HepG2 (cell line): ENCODE results near the gene ZNF644. TPM values are rescaled to one million over a fixed set of nuclear protein-coding genes. Genes with fewer than 3 reads are reported as not detected.

Source experiments
- CEBPG ChIP-seq: IDR thresholded peaks from 2 replicates; pipeline ENCODE4 v1.6.1; 2016
- CSRNP2 ChIP-seq: sonication (generic); formaldehyde crosslinking; conservative IDR thresholded peaks from 2 replicates; pipeline ENCODE4 v1.8.0; 2022; ENCODE audit warnings: low read depth, missing genetic modification reagents
- ETV6 ChIP-seq: sonication (generic); formaldehyde crosslinking; conservative IDR thresholded peaks from 2 replicates; pipeline ENCODE4 v1.4.0; 2020; ENCODE audit warnings: missing genetic modification reagents
- HOXA3 ChIP-seq: sonication (generic); formaldehyde crosslinking; IDR thresholded peaks from 2 replicates; pipeline ENCODE4 v1.5.0; 2020; ENCODE audit warnings: missing genetic modification reagents
- HOXA7 ChIP-seq: sonication (generic); formaldehyde crosslinking; IDR thresholded peaks from 2 replicates; pipeline ENCODE4 v1.8.1; 2022; ENCODE audit warnings: mild to moderate bottlenecking, missing genetic modification reagents, moderate library complexity
- MZF1 ChIP-seq: sonication (generic); formaldehyde crosslinking; IDR thresholded peaks from 2 replicates; pipeline ENCODE4 v1.8.1; 2023; ENCODE audit warnings: mild to moderate bottlenecking, missing genetic modification reagents, borderline replicate concordance
- SKI ChIP-seq: fragments of 450-650 bp; IDR thresholded peaks from one replicate; pipeline ENCODE4 v1.6.1; 2018; ENCODE audit warnings: mild to moderate bottlenecking; ENCODE audit not compliant: partially characterized antibody
- SMAD1 ChIP-seq: sonication (generic); formaldehyde crosslinking; IDR thresholded peaks from 2 replicates; pipeline ENCODE4 v1.4.0; 2020; ENCODE audit warnings: missing genetic modification reagents, low read depth, mild to moderate bottlenecking, borderline replicate concordance
- THRA ChIP-seq: sonication (generic); formaldehyde crosslinking; IDR thresholded peaks from 2 replicates; pipeline ENCODE4 v1.4.0; 2020; ENCODE audit warnings: missing genetic modification reagents, borderline replicate concordance
- U2AF1 ChIP-seq: fragments of 200-400 bp; formaldehyde crosslinking; optimal IDR thresholded peaks from 2 replicates; pipeline ENCODE3; 2017; ENCODE audit warnings: mild to moderate bottlenecking, low read depth, low read length
- XBP1 ChIP-seq: sonication (generic); formaldehyde crosslinking; IDR thresholded peaks from 2 replicates; pipeline ENCODE4 v1.5.0; 2020; ENCODE audit warnings: missing genetic modification reagents
- ZFP37 ChIP-seq: sonication (generic); formaldehyde crosslinking; IDR thresholded peaks from 2 replicates; pipeline ENCODE4 v1.4.0; 2020; ENCODE audit warnings: missing genetic modification reagents, borderline replicate concordance
- ZFP90 ChIP-seq: sonication (generic); formaldehyde crosslinking; IDR thresholded peaks from 2 replicates; pipeline ENCODE4 v1.8.0; 2022; ENCODE audit warnings: missing genetic modification reagents, mild to moderate bottlenecking, inconsistent platforms, borderline replicate concordance
- ZNF224 ChIP-seq: sonication (generic); formaldehyde crosslinking; IDR thresholded peaks from 2 replicates; pipeline ENCODE4 v1.5.0; 2020; ENCODE audit warnings: mild to moderate bottlenecking, missing genetic modification reagents
- ZNF34 ChIP-seq: sonication (generic); formaldehyde crosslinking; IDR thresholded peaks from 2 replicates; pipeline ENCODE4 v1.4.0; 2020; ENCODE audit warnings: mild to moderate bottlenecking, missing genetic modification reagents, borderline replicate concordance
- ZNF430 ChIP-seq: sonication (generic); formaldehyde crosslinking; IDR thresholded peaks from 2 replicates; pipeline ENCODE4 v1.9.0; 2021; ENCODE audit warnings: mild to moderate bottlenecking, missing genetic modification reagents
- ZNF460 ChIP-seq: sonication (generic); formaldehyde crosslinking; IDR thresholded peaks from 2 replicates; pipeline ENCODE4 v1.5.1; 2020; ENCODE audit warnings: missing genetic modification reagents, mild to moderate bottlenecking, borderline replicate concordance
- ZNF530 ChIP-seq: sonication (generic); formaldehyde crosslinking; IDR thresholded peaks from 2 replicates; pipeline ENCODE4 v1.5.0; 2020; ENCODE audit warnings: low read depth, mild to moderate bottlenecking, missing genetic modification reagents
- ZNF557 ChIP-seq: sonication (generic); formaldehyde crosslinking; IDR thresholded peaks from 2 replicates; pipeline ENCODE4 v1.4.0; 2020; ENCODE audit warnings: missing genetic modification reagents
- ZNF572 ChIP-seq: sonication (generic); formaldehyde crosslinking; IDR thresholded peaks from 2 replicates; pipeline ENCODE4 v1.5.1; 2020; ENCODE audit warnings: mild to moderate bottlenecking, missing genetic modification reagents
- ZNF639 ChIP-seq: conservative IDR thresholded peaks from 2 replicates; pipeline ENCODE4 v1.6.1; 2018; ENCODE audit warnings: missing genetic modification reagents
- ZNF644 ChIP-seq: IDR thresholded peaks from 2 replicates; pipeline ENCODE4 v1.6.1; 2016; ENCODE audit warnings: low read depth
- ZNF747 ChIP-seq: sonication (generic); formaldehyde crosslinking; IDR thresholded peaks from 2 replicates; pipeline ENCODE4 v1.8.1; 2023; ENCODE audit warnings: missing genetic modification reagents, mild to moderate bottlenecking, borderline replicate concordance
- ZNF775 ChIP-seq: sonication (generic); formaldehyde crosslinking; IDR thresholded peaks from 2 replicates; pipeline ENCODE4 v1.4.0; 2020; ENCODE audit warnings: missing genetic modification reagents, mild to moderate bottlenecking, moderate library complexity, borderline replicate concordance
- ZNF841 ChIP-seq: sonication (generic); formaldehyde crosslinking; IDR thresholded peaks from 2 replicates; pipeline ENCODE4 v1.8.1; 2023; ENCODE audit warnings: missing genetic modification reagents, borderline replicate concordance
- ZNF883 ChIP-seq: sonication (generic); formaldehyde crosslinking; IDR thresholded peaks from 2 replicates; pipeline ENCODE4 v1.5.1; 2020; ENCODE audit warnings: mild to moderate bottlenecking, missing genetic modification reagents; ENCODE audit errors: not compliant biosample characterization
- polyA plus RNA-seq, 8 experiments: library from polyadenylated mRNA; depleted of rRNA in 3 of 8; stranded (reverse) in 7 of 8; unstranded in 1 of 8; fragments of >200 nt; fragmentation: Illumina TruSeq in 4 of 8; extraction: Trizol in 4 of 8; gene quantifications; 2 replicates each; pipeline versions ENCODE4 v1.2.1 to v1.2.3, GENCODE V29; 2011 to 2016; ENCODE audit warnings: low read depth in 4 of 8, missing spikeins in 1 of 8, mixed read lengths in 1 of 8; ENCODE audit not compliant: insufficient read depth in 1 of 8
- total RNA-seq, 5 experiments: library from RNA; depleted of rRNA; stranded (reverse); fragments of >200 nt; fragmentation: Illumina TruSeq; extraction: Trizol; gene quantifications; 2 replicates each; pipeline ENCODE4 v1.2.3, GENCODE V29; 2016; ENCODE audit warnings: low read depth in 1 of 5

ZNF644 gene
- total and polyA plus RNA-seq, 2 of the 13 experiments (the other 11 are each of a cell fraction or from before 2014, with no cell fraction given): 17.7 to 51.7 TPM

GRCh38 chr1:91021686-91022517 is at the start of gene ZNF644 (continued):
- TF ChIP-seq ZNF883 (CRISPR knock-in tag): peak; percentile 98
- no peak for TF ChIP-seq ZNF557 (CRISPR knock-in tag)
- TF ChIP-seq SMAD1 (CRISPR knock-in tag): peak; percentile 91; the same call in 1 of the 2 replicates
- TF ChIP-seq HOXA7 (CRISPR knock-in tag): no peak
- TF ChIP-seq XBP1 (CRISPR knock-in tag): no peak; the same call in 1 of the 2 replicates
- peak; percentile 68; the same call in 1 of the 2 replicates for TF ChIP-seq ZNF224 (CRISPR knock-in tag)
- 0 out of 2 replicates have a peak, but pooled peaks have one; percentile 40 for TF ChIP-seq ZNF34 (CRISPR knock-in tag)
- 0 out of 2 replicates have a peak, but pooled peaks have one; percentile 68 for TF ChIP-seq MZF1
- peak; percentile 82; the same call in 1 of the 2 replicates for TF ChIP-seq ZNF841
- peak; percentile 57; the same call in 1 of the 2 replicates for TF ChIP-seq ZNF775
- TF ChIP-seq SKI: no peak
- TF ChIP-seq HOXA3 (CRISPR knock-in tag): peak; percentile 90
- TF ChIP-seq ZNF639 (CRISPR knock-in tag): peak; percentile 92
- TF ChIP-seq U2AF1: peak; percentile 64
- peak; percentile 91; the same call in 1 of the 2 replicates for TF ChIP-seq ZFP90 (CRISPR knock-in tag)
- TF ChIP-seq THRA: no peak
- peak; percentile 49; the same call in 1 of the 2 replicates for TF ChIP-seq ZFP37 (CRISPR knock-in tag)
- no peak for TF ChIP-seq CSRNP2 (CRISPR knock-in tag)
- no peak for TF ChIP-seq ETV6
- peak; percentile 78; the same call in 1 of the 2 replicates for TF ChIP-seq ZNF572
- TF ChIP-seq ZNF430 (CRISPR knock-in tag): peak; percentile 94
- peak; percentile 83 for TF ChIP-seq ZNF644 (CRISPR knock-in tag)
- peak; percentile 52; the same call in 1 of the 2 replicates for TF ChIP-seq ZNF460 (CRISPR knock-in tag)
- peak; percentile 84; the same call in 1 of the 2 replicates for TF ChIP-seq ZNF747
- no peak for TF ChIP-seq ZNF530 (CRISPR knock-in tag)
- TF ChIP-seq CEBPG: peak; percentile 59; the same call in 1 of the 2 replicates
